Gastroesophageal sphincter (tissue), 3 donors: ENCODE data around the gene PLAAT5.

Experiments
- EP300 ChIP-seq: sonication (generic); formaldehyde crosslinking; IDR thresholded peaks from one replicate; pipeline ENCODE4 v1.6.1; 2017; ENCODE audit warnings: antibody characterized with exemption, mild to moderate bottlenecking
- POLR2A ChIP-seq, 2 donors: fragments of 450-650 bp; IDR thresholded peaks; one replicate each; pipeline ENCODE4 v1.6.1; 2017; ENCODE audit warnings: antibody characterized with exemption in 2 of 2, mild to moderate bottlenecking in 2 of 2, moderate library complexity in 1 of 2
- POLR2AphosphoS5 ChIP-seq: sonication (generic); formaldehyde crosslinking; IDR thresholded peaks from one replicate; pipeline ENCODE4 v1.6.1; 2017; ENCODE audit warnings: antibody characterized with exemption
- TF ChIP-seq, protein P1 (sequence below), 4 experiments: fragments of 200-600 bp in 2 of 4; fragments of 450-650 bp in 2 of 4; sonication (generic) in 1 of 4; IDR thresholded peaks; one replicate each; pipeline ENCODE4 v1.5.1; 2017 to 2019; ENCODE audit warnings: antibody characterized with exemption in 4 of 4, mild to moderate bottlenecking in 2 of 4, moderate library complexity in 2 of 4

DNA sequence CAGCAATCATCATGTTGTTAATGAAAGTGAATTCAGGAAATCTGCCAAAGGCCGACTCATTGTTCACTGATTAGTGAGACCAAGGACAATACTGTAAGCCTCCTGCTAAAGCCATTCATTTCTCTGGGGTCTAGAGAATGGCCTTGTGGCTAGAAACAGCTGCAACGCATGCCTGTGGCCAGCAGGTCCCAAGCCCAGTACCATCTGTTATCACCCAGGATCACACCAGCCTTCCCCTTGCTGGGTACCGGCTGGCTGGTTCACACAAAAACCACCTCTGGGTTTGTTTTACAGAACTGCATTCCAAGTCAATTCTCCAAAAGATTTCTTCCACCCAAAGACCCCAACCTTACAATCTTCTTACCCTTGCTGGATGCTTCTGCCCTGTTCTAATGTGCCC, 1.1 kb downstream of the PLAAT5 start:
- TF ChIP-seq, protein P1, sequence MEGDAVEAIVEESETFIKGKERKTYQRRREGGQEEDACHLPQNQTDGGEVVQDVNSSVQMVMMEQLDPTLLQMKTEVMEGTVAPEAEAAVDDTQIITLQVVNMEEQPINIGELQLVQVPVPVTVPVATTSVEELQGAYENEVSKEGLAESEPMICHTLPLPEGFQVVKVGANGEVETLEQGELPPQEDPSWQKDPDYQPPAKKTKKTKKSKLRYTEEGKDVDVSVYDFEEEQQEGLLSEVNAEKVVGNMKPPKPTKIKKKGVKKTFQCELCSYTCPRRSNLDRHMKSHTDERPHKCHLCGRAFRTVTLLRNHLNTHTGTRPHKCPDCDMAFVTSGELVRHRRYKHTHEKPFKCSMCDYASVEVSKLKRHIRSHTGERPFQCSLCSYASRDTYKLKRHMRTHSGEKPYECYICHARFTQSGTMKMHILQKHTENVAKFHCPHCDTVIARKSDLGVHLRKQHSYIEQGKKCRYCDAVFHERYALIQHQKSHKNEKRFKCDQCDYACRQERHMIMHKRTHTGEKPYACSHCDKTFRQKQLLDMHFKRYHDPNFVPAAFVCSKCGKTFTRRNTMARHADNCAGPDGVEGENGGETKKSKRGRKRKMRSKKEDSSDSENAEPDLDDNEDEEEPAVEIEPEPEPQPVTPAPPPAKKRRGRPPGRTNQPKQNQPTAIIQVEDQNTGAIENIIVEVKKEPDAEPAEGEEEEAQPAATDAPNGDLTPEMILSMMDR (IDR thresholded peaks at IDR 0.05), result peak in 1 of 4 experiments; percentile 23
- no peak for TF ChIP-seq POLR2A (IDR thresholded peaks at IDR 0.05)
- TF ChIP-seq EP300, result no peak
- no peak for TF ChIP-seq POLR2AphosphoS5
